Caco-2 (cell line): ENCODE measurements around the gene RFTN2. TPM values are rescaled to one million over a fixed set of nuclear protein-coding genes. Genes with fewer than 3 reads are reported as not detected.
A peak's percentile ranks its signal among the peaks of the same experiment; 100 is the strongest.

Source experiments
- BruUV-seq: library from RNA; stranded (reverse); fragments of 400-500 nt; replicated peaks from 2 replicates; lab custom pipeline; 2021; lab: Mats Ljungman, UMichigan
- CTCF ChIA-PET: fragments of 300-600 bp; sonication (Branson Sonifier 250); formaldehyde crosslinking; loops from one replicate; lab custom pipeline; 2022; ENCODE audit warnings: antibody characterized with exemption; lab: Charles Lee
- POLR2A ChIA-PET: fragments of 300-600 bp; sonication (Branson Sonifier 250); formaldehyde crosslinking; loops from one replicate; lab custom pipeline; 2022; ENCODE audit warnings: antibody characterized with exemption; lab: Charles Lee
- DNase-seq, 2 experiments: peaks; one replicate each; pipeline versions ENCODE4 v3.0.0 to v3.0.0-alpha.2; 2020 to 2022
- H3K27me3 ChIP-seq: replicated peaks from 2 replicates; pipeline ENCODE4 v1.6.0; 2011; ENCODE audit warnings: low read length; ENCODE audit not compliant: control insufficient read depth, insufficient read depth
- H3K36me3 ChIP-seq: 2 replicates; pipeline ENCODE4 v1.5.1; 2011; ENCODE audit warnings: low read length; ENCODE audit not compliant: control insufficient read depth, insufficient read depth
- H3K4me1 ChIP-seq: fragments of 250-450 bp; sonication (Bioruptor Pico); 2 replicates; pipeline ENCODE4 v1.5.1; 2020; ENCODE audit warnings: mild to moderate bottlenecking
- H3K4me3 ChIP-seq: 2 replicates; pipeline ENCODE4 v1.5.1; 2011; ENCODE audit warnings: low read depth, mild to moderate bottlenecking, control low read depth, low read length
- H3K9me3 ChIP-seq: fragments of 250-450 bp; sonication (Bioruptor Pico); 2 replicates; pipeline ENCODE4 v1.5.1; 2020; ENCODE audit warnings: mild to moderate bottlenecking, moderate library complexity
- H3K27ac Mint-ChIP-seq: one replicate; pipeline ENCODE4 v1.8.0; 2022; ENCODE audit warnings: mixed read lengths; ENCODE audit not compliant: unreplicated experiment
- H3K27me3 Mint-ChIP-seq: one replicate; pipeline ENCODE4 v1.8.0; 2022; ENCODE audit warnings: mixed read lengths; ENCODE audit not compliant: insufficient read depth, unreplicated experiment
- H3K36me3 Mint-ChIP-seq: one replicate; pipeline ENCODE4 v1.8.0; 2022; ENCODE audit warnings: mild to moderate bottlenecking, mixed read lengths; ENCODE audit not compliant: insufficient read depth, unreplicated experiment
- H3K4me1 Mint-ChIP-seq: one replicate; pipeline ENCODE4 v1.8.0; 2022; ENCODE audit warnings: low read depth, mixed read lengths; ENCODE audit not compliant: unreplicated experiment
- H3K4me3 Mint-ChIP-seq: one replicate; pipeline ENCODE4 v1.8.0; 2022; ENCODE audit warnings: mild to moderate bottlenecking, moderate library complexity, mixed read lengths; ENCODE audit not compliant: unreplicated experiment
- H3K9me3 Mint-ChIP-seq: one replicate; pipeline ENCODE4 v1.8.0; 2022; ENCODE audit warnings: mixed read lengths; ENCODE audit not compliant: unreplicated experiment
- CTCF ChIP-seq, 2 experiments: fragments of 200-600 bp in 1 of 2; IDR thresholded peaks; 1 replicate in 1 of 2; 2 replicates in 1 of 2; pipeline versions ENCODE4 v1.5.1 to v1.8.0; 2011 to 2022; ENCODE audit warnings: antibody characterized with exemption in 1 of 2, control low read depth in 1 of 2, inconsistent platforms in 1 of 2, low read depth in 1 of 2, low read length in 1 of 2, mild to moderate bottlenecking in 1 of 2, moderate library complexity in 1 of 2; ENCODE audit not compliant: insufficient read depth in 1 of 2, severe bottlenecking in 1 of 2, unreplicated experiment in 1 of 2
- intact Hi-C: fragments of 100-400 bp; cut with micrococcal nuclease; formaldehyde crosslinking; loops from one replicate; pipeline ENCODE4 v1.10.0; 2022; ENCODE audit not compliant: unreplicated experiment
- total RNA-seq: library from RNA; stranded (reverse); gene quantifications from 2 replicates; pipeline ENCODE4 v1.2.3, GENCODE V29; 2022

Gene RFTN2
- total RNA-seq, 1 experiment from 2014 or later: 0.18 TPM

- no peaks in the 10 kb centered on the region for H3K27me3 Mint-ChIP-seq
- BruUV-seq: no TSS peak
These were observed 61.8 kb downstream of the RFTN2 start for GRCh38 chr2:197613509-197613987.

GRCh38 chr2:197606180-197606579, 69.2 kb downstream of the RFTN2 start:
- no peaks in the 10 kb centered on the region for H3K9me3 Mint-ChIP-seq
- H3K36me3 Mint-ChIP-seq: no peaks in the 10 kb centered on the region
- Histone ChIP-seq H3K4me3 (no peak overlapping the region), H3K4me1 (no peaks in the 10 kb centered on the region), H3K36me3 (no peaks in the 10 kb centered on the region), H3K27me3 (no peaks in the 10 kb centered on the region), H3K9me3 (no peaks in the 10 kb centered on the region)
- no peak overlapping the region for H3K27ac Mint-ChIP-seq
- no TSS peak for BruUV-seq
- TF ChIP-seq CTCF (IDR thresholded peaks at IDR 0.05; ENCODE audit: insufficient read depth in 1 of 2, low read depth in 1 of 2, low read length in 1 of 2, severe bottlenecking in 1 of 2, unreplicated experiment in 1 of 2): no peak
- intact Hi-C loops: no loop called here
- ChIA-PET POLR2A (no interaction called here), CTCF (no interaction called here)
- no peak overlapping the region for H3K4me3 Mint-ChIP-seq
- no peak for DNase-seq
- H3K4me1 Mint-ChIP-seq: no peaks in the 10 kb centered on the region
- no peaks in the 10 kb centered on the region for H3K27me3 Mint-ChIP-seq

More at GRCh38 chr2:197613509-197613987, 61.8 kb downstream of the RFTN2 start:
- H3K4me3 ChIP-seq: no peak overlapping the region
- Mint-ChIP-seq H3K4me1 (peaks cover 4% of the 10 kb centered on the region), H3K9me3 (no peaks in the 10 kb centered on the region), H3K36me3 (no peaks in the 10 kb centered on the region), H3K27ac (no peak overlapping the region), H3K4me3 (no peak overlapping the region)
- TF ChIP-seq CTCF (IDR thresholded peaks at IDR 0.05; ENCODE audit: insufficient read depth in 1 of 2, low read depth in 1 of 2, low read length in 1 of 2, severe bottlenecking in 1 of 2, unreplicated experiment in 1 of 2): no peak
- CTCF ChIA-PET: no interaction called here
- intact Hi-C loops: no loop called here
- H3K36me3 ChIP-seq: no peaks in the 10 kb centered on the region
- POLR2A ChIA-PET: no interaction called here
- peak in 1 of 2 experiments; percentile 8 for DNase-seq
- H3K27me3 ChIP-seq: no peaks in the 10 kb centered on the region
- no peaks in the 10 kb centered on the region for H3K9me3 ChIP-seq
- H3K4me1 ChIP-seq: no peaks in the 10 kb centered on the region

- H3K9me3 Mint-ChIP-seq: no peaks in the 10 kb centered on the region
- DNase-seq: no peak
- Histone ChIP-seq H3K4me3 (no peak overlapping the region), H3K36me3 (no peaks in the 10 kb centered on the region), H3K27me3 (no peaks in the 10 kb centered on the region), H3K9me3 (no peaks in the 10 kb centered on the region), H3K4me1 (no peaks in the 10 kb centered on the region)
- no TSS peak for BruUV-seq
- no peaks in the 10 kb centered on the region for H3K27me3 Mint-ChIP-seq
- intact Hi-C loops: no loop called here
- H3K27ac Mint-ChIP-seq: no peak overlapping the region
- ChIA-PET POLR2A (no interaction called here), CTCF (no interaction called here)
- no peaks in the 10 kb centered on the region for H3K36me3 Mint-ChIP-seq
- H3K4me1 Mint-ChIP-seq: no peaks in the 10 kb centered on the region
- no peak for TF ChIP-seq CTCF (IDR thresholded peaks at IDR 0.05; ENCODE audit: insufficient read depth in 1 of 2, low read depth in 1 of 2, low read length in 1 of 2, severe bottlenecking in 1 of 2, unreplicated experiment in 1 of 2)
- H3K4me3 Mint-ChIP-seq: no peak overlapping the region
These were observed 71.1 kb downstream of the RFTN2 start for GRCh38 chr2:197604117-197604860.
